Loucy (cell line): ENCODE measurements around the gene HELZ.

ENCODE experiments used
- EZH2phosphoT487 ChIP-seq: fragments of 200-600 bp; IDR thresholded peaks from 2 replicates; pipeline ENCODE4 v1.6.1; 2018; ENCODE audit warnings: antibody characterized with exemption, mild to moderate bottlenecking, moderate library complexity, borderline replicate concordance
- TF ChIP-seq, protein P1 (sequence below): fragments of 200-600 bp; sonication (generic); conservative IDR thresholded peaks from 2 replicates; pipeline ENCODE4 v1.5.1; 2014; ENCODE audit warnings: mild to moderate bottlenecking, antibody characterized with exemption, low read length

GRCh38 chr17:67186782-67187181 lies 58.2 kb downstream of the HELZ start:
- TF ChIP-seq, protein P1, sequence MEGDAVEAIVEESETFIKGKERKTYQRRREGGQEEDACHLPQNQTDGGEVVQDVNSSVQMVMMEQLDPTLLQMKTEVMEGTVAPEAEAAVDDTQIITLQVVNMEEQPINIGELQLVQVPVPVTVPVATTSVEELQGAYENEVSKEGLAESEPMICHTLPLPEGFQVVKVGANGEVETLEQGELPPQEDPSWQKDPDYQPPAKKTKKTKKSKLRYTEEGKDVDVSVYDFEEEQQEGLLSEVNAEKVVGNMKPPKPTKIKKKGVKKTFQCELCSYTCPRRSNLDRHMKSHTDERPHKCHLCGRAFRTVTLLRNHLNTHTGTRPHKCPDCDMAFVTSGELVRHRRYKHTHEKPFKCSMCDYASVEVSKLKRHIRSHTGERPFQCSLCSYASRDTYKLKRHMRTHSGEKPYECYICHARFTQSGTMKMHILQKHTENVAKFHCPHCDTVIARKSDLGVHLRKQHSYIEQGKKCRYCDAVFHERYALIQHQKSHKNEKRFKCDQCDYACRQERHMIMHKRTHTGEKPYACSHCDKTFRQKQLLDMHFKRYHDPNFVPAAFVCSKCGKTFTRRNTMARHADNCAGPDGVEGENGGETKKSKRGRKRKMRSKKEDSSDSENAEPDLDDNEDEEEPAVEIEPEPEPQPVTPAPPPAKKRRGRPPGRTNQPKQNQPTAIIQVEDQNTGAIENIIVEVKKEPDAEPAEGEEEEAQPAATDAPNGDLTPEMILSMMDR = no peak
- TF ChIP-seq EZH2phosphoT487 = no peak
